ENCODE results near the gene PDE1C. TPM values are rescaled to one million over a fixed set of nuclear protein-coding genes. Genes with fewer than 3 reads are reported as not detected.

PDE1C gene
- total and polyA plus RNA-seq, 2 experiments from 2014 or later, result 23.5 to 33.8 TPM

DNA sequence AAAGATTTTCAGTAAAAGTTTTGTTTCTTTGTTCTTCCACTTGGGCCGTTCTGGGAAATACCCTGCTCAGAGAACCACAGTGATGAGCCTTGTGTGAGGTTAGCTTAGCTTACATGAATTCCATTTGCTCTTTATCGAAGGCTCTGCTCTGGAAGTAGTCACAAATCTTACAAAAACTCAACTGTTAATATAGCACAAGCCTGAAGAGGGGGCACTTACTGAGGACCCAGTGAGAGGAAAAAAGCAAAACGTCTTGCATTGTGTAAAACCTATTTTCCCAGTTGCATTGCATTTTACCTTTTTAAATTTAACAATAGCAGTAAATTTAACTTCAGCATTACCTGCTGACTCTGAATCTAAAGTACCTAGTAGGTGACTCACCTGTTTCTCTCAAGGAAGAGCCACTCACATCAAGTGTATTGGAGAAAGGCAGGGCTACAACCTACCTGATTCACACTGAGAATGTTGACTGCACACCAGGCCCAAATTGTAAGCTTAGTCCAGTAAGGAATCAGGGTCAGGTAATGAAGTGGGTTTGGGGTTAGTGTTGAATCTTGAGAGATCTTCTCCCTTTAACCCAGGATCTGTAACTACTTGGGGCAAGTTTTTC is 340.9 kb downstream of the PDE1C start:
- no peaks in the 10 kb centered on the region for H4K20me1 ChIP-seq (ENCODE audit: insufficient read depth)
- no peak overlapping the region for H3K4me2 ChIP-seq (ENCODE audit: unreplicated experiment)
- H3K9ac ChIP-seq, result no peak overlapping the region
- H2AFZ ChIP-seq, result no peak overlapping the region
- no peaks in the 10 kb centered on the region for H3K27me3 ChIP-seq (replicated peaks; ENCODE audit: insufficient read depth)
- WGBS, 2 experiments (ENCODE audit: low coverage in 1 of 2, low lambda C conversion rate in 2 of 2, missing lambda C conversion rate in 2 of 2), result 7 to 8% methylated on average over 3 of the region's 3 CpGs
- DNase-seq, result no peak
- H3K36me3 ChIP-seq (ENCODE audit: low read depth), result no peaks in the 10 kb centered on the region
- no peak overlapping the region for H3K4me3 ChIP-seq
- H3K9me3 ChIP-seq (ENCODE audit: low read depth), result no peaks in the 10 kb centered on the region
- no peaks in the 10 kb centered on the region for H3K79me2 ChIP-seq (ENCODE audit: insufficient read depth)
- no peaks in the 10 kb centered on the region for H3F3A ChIP-seq (ENCODE audit: insufficient read depth)
- H3K27ac ChIP-seq, result no peak overlapping the region
- TF ChIP-seq EZH2phosphoT487 (IDR thresholded peaks at IDR 0.05; ENCODE audit: insufficient read depth, low read depth) (no peak), EZH2 (IDR thresholded peaks at IDR 0.05; ENCODE audit: insufficient read depth, poor library complexity, severe bottlenecking) (no peak)
- no peaks in the 10 kb centered on the region for H3K9me2 ChIP-seq (ENCODE audit: insufficient read depth)
- in situ Hi-C loops (cut with MboI), result no loop called here
- H3K4me1 ChIP-seq (ENCODE audit: insufficient read depth), result peaks cover 2% of the 10 kb centered on the region; the same call in 1 of the 2 replicates

DNA sequence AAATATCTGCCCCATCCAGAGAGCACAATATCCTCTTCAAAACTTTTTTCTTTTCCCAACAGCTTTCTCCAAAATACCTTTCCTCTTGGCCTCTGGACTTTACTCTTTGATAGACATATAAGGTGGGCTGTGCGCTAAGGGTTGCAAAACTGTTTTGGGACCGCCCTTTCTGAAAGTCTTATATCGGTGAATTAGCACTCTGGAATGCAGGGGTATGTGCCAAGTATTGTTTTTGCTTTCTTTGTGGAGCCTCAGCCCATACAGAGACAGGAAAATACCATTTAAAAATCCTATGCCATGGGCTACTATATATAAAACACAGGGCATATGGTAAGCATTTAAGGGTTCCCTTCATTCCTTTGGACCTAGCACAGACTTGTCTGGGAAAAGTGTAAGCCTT is 345.5 kb downstream of the PDE1C start:
- no peaks in the 10 kb centered on the region for H3F3A ChIP-seq (ENCODE audit: insufficient read depth)
- H3K4me2 ChIP-seq (ENCODE audit: unreplicated experiment), result no peak overlapping the region
- no peak overlapping the region for H3K27ac ChIP-seq
- H3K4me3 ChIP-seq, result no peak overlapping the region
- H3K9me3 ChIP-seq (ENCODE audit: low read depth), result no peaks in the 10 kb centered on the region
- no peak overlapping the region for H3K9ac ChIP-seq
- no peaks in the 10 kb centered on the region for H3K79me2 ChIP-seq (ENCODE audit: insufficient read depth)
- no peaks in the 10 kb centered on the region for H3K36me3 ChIP-seq (ENCODE audit: low read depth)
- TF ChIP-seq EZH2 (IDR thresholded peaks at IDR 0.05; ENCODE audit: insufficient read depth, poor library complexity, severe bottlenecking) (no peak), EZH2phosphoT487 (IDR thresholded peaks at IDR 0.05; ENCODE audit: insufficient read depth, low read depth) (no peak)
- in situ Hi-C loops (cut with MboI), result no loop called here
- no peaks in the 10 kb centered on the region for H4K20me1 ChIP-seq (ENCODE audit: insufficient read depth)
- DNase-seq, result no peak
- no peaks in the 10 kb centered on the region for H3K27me3 ChIP-seq (replicated peaks; ENCODE audit: insufficient read depth)
- 21 to 22% methylated on average over 3 of the region's 3 CpGs for WGBS, 2 experiments (ENCODE audit: low coverage in 1 of 2, low lambda C conversion rate in 2 of 2, missing lambda C conversion rate in 2 of 2)
- no peaks in the 10 kb centered on the region for H3K9me2 ChIP-seq (ENCODE audit: insufficient read depth)
- no peaks in the 10 kb centered on the region for H3K4me1 ChIP-seq (ENCODE audit: insufficient read depth)
- H2AFZ ChIP-seq, result no peak overlapping the region

DNA sequence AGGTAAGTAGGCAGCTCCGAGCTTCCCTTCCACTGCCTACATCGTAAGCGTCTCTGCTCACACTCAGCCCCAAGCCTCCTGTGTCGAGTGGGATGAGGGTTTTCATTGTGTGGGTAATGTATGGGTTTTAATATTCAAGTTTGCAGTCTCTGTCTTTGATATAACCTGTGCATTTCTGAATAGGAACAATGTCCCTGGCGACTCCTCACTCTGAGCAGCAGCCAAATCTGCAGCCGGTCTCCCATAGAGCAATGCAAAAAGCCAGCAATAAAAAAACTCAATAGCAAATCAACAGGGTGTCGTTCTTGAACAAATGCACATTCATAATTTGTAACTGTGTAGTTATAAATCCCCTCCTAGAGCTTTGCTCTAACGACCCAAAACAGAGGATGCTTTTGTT is 349.8 kb downstream of the PDE1C start:
- Histone ChIP-seq H3F3A (ENCODE audit: insufficient read depth) (no peaks in the 10 kb centered on the region), H3K9ac (no peak overlapping the region), H3K4me2 (ENCODE audit: unreplicated experiment) (no peak overlapping the region), H3K9me3 (ENCODE audit: low read depth) (no peaks in the 10 kb centered on the region), H3K4me1 (ENCODE audit: insufficient read depth) (no peaks in the 10 kb centered on the region), H3K27ac (no peak overlapping the region), H3K27me3 (replicated peaks; ENCODE audit: insufficient read depth) (no peaks in the 10 kb centered on the region), H4K20me1 (ENCODE audit: insufficient read depth) (no peaks in the 10 kb centered on the region), H3K9me2 (ENCODE audit: insufficient read depth) (no peaks in the 10 kb centered on the region), H3K36me3 (ENCODE audit: low read depth) (no peaks in the 10 kb centered on the region), H2AFZ (no peak overlapping the region), H3K4me3 (no peak overlapping the region), H3K79me2 (ENCODE audit: insufficient read depth) (no peaks in the 10 kb centered on the region)
- no peak for DNase-seq
- in situ Hi-C loops (cut with MboI), result no loop called here
- 41 to 45% methylated on average over 8 of the region's 8 CpGs for WGBS, 2 experiments (ENCODE audit: low coverage in 1 of 2, low lambda C conversion rate in 2 of 2, missing lambda C conversion rate in 2 of 2)
- TF ChIP-seq EZH2 (IDR thresholded peaks at IDR 0.05; ENCODE audit: insufficient read depth, poor library complexity, severe bottlenecking) (no peak), EZH2phosphoT487 (IDR thresholded peaks at IDR 0.05; ENCODE audit: insufficient read depth, low read depth) (no peak)

DNA sequence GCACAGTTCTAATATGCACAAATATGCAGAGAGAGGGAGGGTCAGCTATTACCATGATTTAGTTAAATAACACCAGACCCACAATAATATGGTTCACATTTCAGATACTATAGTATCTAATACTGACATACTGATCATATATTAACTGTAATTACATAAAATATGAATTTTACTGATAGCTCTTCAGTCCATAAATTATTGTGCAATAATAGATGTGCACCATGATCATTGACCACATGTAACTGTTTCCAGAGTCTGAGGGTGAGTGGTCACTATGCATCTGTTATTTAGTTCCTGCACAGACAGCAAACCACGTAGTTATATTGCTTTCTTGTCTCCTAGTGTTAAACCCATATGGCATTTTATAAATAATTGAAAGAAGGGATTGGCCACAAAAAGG is 353.9 kb downstream of the PDE1C start:
- no peaks in the 10 kb centered on the region for H3K9me2 ChIP-seq (ENCODE audit: insufficient read depth)
- H3K27ac ChIP-seq, result no peak overlapping the region
- no peak overlapping the region for H2AFZ ChIP-seq
- in situ Hi-C loops (cut with MboI), result no loop called here
- no peak for DNase-seq
- H3K4me2 ChIP-seq (ENCODE audit: unreplicated experiment), result no peak overlapping the region
- no peak overlapping the region for H3K9ac ChIP-seq
- H3K4me1 ChIP-seq (ENCODE audit: insufficient read depth), result no peaks in the 10 kb centered on the region
- TF ChIP-seq EZH2 (IDR thresholded peaks at IDR 0.05; ENCODE audit: insufficient read depth, poor library complexity, severe bottlenecking) (no peak), EZH2phosphoT487 (IDR thresholded peaks at IDR 0.05; ENCODE audit: insufficient read depth, low read depth) (no peak)
- H3K9me3 ChIP-seq (ENCODE audit: low read depth), result no peaks in the 10 kb centered on the region
- H3F3A ChIP-seq (ENCODE audit: insufficient read depth), result no peaks in the 10 kb centered on the region
- H4K20me1 ChIP-seq (ENCODE audit: insufficient read depth), result no peaks in the 10 kb centered on the region
- H3K27me3 ChIP-seq (replicated peaks; ENCODE audit: insufficient read depth), result no peaks in the 10 kb centered on the region
- 0 to 3% methylated on average over 1 of the region's 1 CpG for WGBS, 2 experiments (ENCODE audit: low coverage in 1 of 2, low lambda C conversion rate in 2 of 2, missing lambda C conversion rate in 2 of 2)
- no peaks in the 10 kb centered on the region for H3K36me3 ChIP-seq (ENCODE audit: low read depth)
- H3K4me3 ChIP-seq, result no peak overlapping the region
- no peaks in the 10 kb centered on the region for H3K79me2 ChIP-seq (ENCODE audit: insufficient read depth)

DNA sequence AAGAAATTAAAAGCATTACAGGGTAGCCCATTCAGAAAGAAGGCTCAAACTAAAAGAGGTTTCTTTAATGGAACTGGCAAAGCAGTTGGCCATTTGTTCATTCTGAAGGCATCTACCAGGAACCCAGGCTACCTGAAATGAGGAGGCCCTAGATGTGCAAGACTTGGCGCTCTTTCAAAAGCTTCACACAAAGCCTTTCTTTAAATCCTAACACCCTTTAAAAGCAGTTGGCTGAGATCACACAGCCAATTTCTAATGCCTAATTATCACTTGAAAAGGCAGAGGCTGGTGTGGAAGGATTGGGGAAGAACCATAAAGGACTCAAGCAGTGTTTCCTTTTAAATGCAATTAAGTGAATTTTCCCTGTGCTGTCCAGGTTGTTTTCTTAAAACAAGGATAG is 360.0 kb downstream of the PDE1C start:
- in situ Hi-C loops (cut with MboI), result no loop called here
- Histone ChIP-seq H3K27me3 (replicated peaks; ENCODE audit: insufficient read depth) (no peaks in the 10 kb centered on the region), H2AFZ (no peak overlapping the region), H3K79me2 (ENCODE audit: insufficient read depth) (no peaks in the 10 kb centered on the region), H3K4me2 (ENCODE audit: unreplicated experiment) (no peak overlapping the region), H3K9ac (no peak overlapping the region), H3K4me1 (ENCODE audit: insufficient read depth) (no peaks in the 10 kb centered on the region), H3K9me2 (ENCODE audit: insufficient read depth) (no peaks in the 10 kb centered on the region), H3F3A (ENCODE audit: insufficient read depth) (no peaks in the 10 kb centered on the region), H4K20me1 (ENCODE audit: insufficient read depth) (no peaks in the 10 kb centered on the region), H3K27ac (no peak overlapping the region), H3K36me3 (ENCODE audit: low read depth) (no peaks in the 10 kb centered on the region), H3K9me3 (ENCODE audit: low read depth) (no peaks in the 10 kb centered on the region), H3K4me3 (no peak overlapping the region)
- TF ChIP-seq EZH2 (IDR thresholded peaks at IDR 0.05; ENCODE audit: insufficient read depth, poor library complexity, severe bottlenecking), result no peak
- TF ChIP-seq EZH2phosphoT487 (IDR thresholded peaks at IDR 0.05; ENCODE audit: insufficient read depth, low read depth), result no peak
- WGBS, 2 experiments (ENCODE audit: low coverage in 1 of 2, low lambda C conversion rate in 2 of 2, missing lambda C conversion rate in 2 of 2), result 17 to 29% methylated on average over 1 of the region's 1 CpG
- DNase-seq, result no peak

All from GM23248 (cell line).